ES-I3 (cell line): ENCODE measurements around the gene VAC14.
"Not testable (repeated sequence)": the region's sequence is repeated elsewhere in the genome, so short reads cannot be mapped to it uniquely, and the experiment has no call there.

ENCODE experiments used
- H3K36me3 ChIP-seq: 2 replicates; pipeline ENCODE4 v1.6.1; 2013; ENCODE audit warnings: mild to moderate bottlenecking, low read length, control low read depth, moderate library complexity; ENCODE audit not compliant: insufficient read depth
- H3K4me1 ChIP-seq: 2 replicates; pipeline ENCODE4 v1.6.1; 2013; ENCODE audit warnings: mild to moderate bottlenecking, control low read depth, low read length; ENCODE audit not compliant: insufficient read depth
- H3K9ac ChIP-seq: 2 replicates; pipeline ENCODE4 v1.6.1; 2013; ENCODE audit warnings: low read depth, mild to moderate bottlenecking, low read length, moderate library complexity
- H3K9me3 ChIP-seq: 2 replicates; pipeline ENCODE4 v1.6.1; 2013; ENCODE audit warnings: mild to moderate bottlenecking, low read length, moderate library complexity; ENCODE audit not compliant: control insufficient read depth, insufficient read depth

Gene VAC14

DNA sequence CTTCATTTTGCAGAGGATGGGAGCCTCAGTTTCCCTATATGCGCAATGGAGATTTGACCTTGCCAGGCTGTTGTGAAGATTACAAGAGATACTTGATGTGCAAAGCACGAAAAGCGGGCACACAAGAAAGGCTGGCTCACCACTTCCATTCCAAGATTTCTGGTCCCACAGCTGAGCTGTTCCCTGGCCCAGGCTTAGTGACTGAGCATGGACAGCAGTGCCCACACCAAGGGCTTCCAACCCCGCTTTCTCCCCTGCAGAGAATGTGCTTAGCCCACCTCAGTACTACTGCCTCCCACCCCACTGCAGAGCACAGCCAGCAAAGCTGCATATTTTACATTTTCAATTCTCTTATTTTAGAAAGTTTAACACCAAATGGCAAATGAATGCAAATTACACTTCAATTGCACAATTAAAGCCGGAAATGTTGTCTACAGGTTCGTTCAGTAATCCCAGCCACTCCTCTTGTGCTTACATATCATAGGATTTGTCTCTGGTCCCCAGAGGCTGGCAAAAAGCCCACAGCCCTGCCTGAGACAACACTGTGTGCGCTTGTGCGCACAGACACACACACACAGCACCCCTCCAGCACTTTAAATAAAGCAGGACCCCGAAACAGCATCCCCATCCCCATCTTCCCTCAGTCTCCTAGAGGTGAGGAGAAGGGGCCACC, 51.8 kb downstream of the VAC14 start:
- H3K9me3 ChIP-seq, result no peaks in the 10 kb centered on the region
- H3K36me3 ChIP-seq, result no peaks in the 10 kb centered on the region
- H3K4me1 ChIP-seq, result peaks cover 16% of the 10 kb centered on the region
- H3K9ac ChIP-seq, result no peak overlapping the region

DNA sequence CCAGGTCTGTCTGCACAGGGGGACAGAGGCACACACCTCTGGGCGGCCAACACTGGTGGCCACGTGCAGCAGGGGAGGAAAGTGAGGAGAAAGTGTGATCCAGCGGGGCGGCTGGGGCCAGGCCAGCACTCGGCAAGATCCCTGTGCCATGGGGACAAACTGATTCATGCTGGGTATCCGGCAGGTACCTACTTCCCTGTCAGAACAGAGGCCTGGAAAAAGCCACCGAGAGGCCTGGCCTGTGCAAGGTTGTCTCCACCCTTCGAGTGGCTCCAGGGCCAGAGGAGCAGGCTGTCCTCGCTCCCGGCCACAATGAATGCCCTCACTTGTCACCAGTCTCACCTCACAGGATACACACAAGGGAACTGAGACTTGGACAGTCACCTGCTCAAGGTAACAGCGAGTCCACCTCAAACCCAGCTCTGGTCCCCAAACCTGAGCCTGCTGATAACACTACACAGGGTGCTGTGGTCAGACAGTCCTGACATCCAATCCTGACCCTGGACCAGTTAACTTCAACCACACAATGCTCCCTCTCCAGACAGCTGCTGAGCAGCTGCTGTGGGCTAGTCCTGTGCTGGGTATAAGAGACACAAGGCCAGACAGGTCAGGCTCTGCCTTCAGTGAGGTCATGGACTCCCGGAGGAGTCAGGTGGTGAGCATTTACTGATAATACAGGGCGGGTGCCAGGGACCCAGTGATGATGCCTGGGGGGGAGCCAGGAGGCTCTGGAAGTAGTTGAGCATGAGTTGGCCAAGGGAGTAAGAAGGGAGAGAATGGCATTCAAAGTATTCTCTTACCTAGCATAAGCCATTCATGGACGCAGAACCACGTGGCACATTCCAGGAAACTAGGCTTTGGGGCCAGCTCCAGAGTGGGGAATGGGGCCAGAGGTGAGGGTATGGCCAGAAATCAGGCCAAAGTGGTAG, 53.0 kb downstream of the VAC14 start:
- Histone ChIP-seq H3K9ac (no peak overlapping the region), H3K36me3 (peaks cover 2% of the 10 kb centered on the region; the same call in 1 of the 2 replicates), H3K9me3 (no peaks in the 10 kb centered on the region), H3K4me1 (peaks cover 16% of the 10 kb centered on the region)

DNA sequence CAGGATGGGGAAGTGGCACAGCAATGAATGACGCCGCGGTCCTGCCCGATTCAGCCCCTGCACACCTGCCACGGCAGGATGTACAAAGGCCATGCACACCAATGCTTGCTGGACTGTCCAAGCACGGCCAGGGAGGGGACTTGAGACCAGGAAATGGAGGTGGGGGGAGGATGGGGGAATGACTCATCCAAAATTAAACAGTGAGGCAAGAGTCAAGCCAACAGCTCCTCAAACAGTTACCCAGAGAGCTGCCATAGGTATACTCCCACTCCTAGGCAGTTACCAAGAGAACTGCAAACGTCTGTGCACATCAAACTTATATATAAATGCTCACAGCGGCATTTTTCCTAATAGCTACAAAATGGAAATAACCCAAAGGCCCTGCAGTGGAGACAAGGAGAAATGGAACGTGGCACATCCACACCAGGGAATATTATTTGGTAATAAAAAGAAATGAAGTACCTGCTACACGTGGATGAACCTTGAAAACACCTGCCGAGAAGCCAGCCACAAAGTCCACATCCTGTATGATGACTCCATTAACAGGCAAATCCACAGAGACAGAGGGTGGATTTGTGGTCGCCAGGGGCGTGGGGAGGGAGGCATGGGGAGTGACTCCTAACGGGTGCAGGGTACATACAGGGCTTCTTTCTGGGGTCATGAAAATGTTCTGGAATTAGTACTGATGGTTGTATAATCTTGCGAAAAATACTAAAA, 54.1 kb downstream of the VAC14 start:
- Histone ChIP-seq H3K4me1 (peaks cover 16% of the 10 kb centered on the region), H3K36me3 (peaks cover 3% of the 10 kb centered on the region; the same call in 1 of the 2 replicates), H3K9me3 (no peaks in the 10 kb centered on the region), H3K9ac (no peak overlapping the region)

DNA sequence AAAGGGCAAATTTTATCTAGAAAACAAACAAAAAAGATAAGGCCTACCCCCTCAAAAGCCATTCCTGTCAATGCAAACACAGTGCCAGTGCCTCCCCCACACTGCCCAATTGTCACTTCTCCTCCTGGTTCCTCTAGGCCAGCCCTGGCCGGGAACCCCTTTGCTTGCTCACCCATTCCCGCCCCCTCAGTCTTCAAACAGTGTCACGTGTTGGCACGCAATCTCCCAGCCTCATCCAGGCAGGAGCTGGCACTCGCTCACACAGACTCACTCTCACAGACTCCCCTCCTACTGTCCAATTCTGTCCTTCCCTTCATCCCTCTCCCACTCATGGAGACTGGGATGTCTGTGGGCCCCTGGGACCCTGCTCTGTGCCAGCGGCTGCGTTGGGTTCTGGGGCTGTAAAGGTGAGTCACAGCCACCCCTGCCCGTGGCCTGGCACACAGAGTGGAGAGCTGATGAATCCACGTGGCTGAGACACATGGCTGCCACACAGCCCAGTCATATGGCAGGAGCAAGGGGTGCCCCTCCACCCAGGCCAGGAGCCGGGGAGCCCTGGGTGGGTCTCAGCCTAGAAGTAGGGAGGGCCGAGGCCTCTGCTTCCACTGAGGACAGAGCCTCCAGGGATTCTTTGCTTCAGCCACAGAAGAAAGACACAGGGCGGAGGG, 54.8 kb downstream of the VAC14 start:
- Histone ChIP-seq H3K4me1 (peaks cover 16% of the 10 kb centered on the region), H3K9ac (no peak overlapping the region), H3K9me3 (no peaks in the 10 kb centered on the region), H3K36me3 (peaks cover 3% of the 10 kb centered on the region; the same call in 1 of the 2 replicates)

DNA sequence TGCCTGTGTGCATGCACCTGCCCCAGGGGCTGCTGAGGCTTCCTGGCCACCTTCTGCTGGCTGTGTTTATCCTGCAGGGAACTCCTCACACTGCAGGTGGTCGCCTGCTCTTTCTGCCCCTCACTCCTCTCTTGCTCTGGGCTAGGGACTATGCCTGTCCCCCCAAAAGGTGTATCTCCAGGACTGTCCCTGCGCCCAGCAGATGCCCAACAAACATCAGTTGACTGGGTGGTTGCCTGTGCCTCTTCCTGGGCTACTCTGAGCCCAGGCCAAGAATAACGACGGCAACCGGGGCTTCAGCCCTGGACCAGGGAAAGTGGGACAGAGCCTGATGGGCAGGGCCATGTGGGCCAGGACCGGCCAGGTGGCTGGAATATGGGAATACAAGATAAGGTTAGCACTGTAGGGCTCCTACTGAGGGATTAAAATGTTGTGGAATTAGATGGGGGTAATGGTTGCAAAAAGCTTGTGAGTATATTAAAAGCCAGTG, 55.4 kb downstream of the VAC14 start:
- peaks cover 3% of the 10 kb centered on the region; the same call in 1 of the 2 replicates for H3K36me3 ChIP-seq
- H3K9me3 ChIP-seq, result no peaks in the 10 kb centered on the region
- peaks cover 16% of the 10 kb centered on the region for H3K4me1 ChIP-seq
- no peak overlapping the region for H3K9ac ChIP-seq

DNA sequence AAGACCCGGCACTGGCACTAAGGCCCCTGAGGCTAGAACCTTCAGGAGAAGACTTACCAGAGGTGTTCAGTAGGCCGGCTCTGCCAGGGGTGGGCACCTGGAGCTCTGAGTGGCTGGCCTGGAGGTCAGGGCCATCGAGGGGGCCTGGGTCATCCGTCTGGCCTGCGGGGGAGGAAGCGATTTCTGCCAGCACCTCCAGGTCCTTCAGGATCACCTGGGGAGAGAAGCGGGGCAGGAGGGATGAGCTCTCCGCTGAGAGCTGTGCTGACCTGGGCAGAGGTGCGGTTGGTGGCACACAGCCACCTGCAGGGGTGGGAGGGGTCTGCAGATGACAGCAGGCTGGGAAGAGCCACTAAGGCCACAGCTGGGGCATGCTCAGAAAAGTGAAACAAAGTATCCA, 56.6 kb downstream of the VAC14 start:
- H3K4me1 ChIP-seq, result peaks cover 16% of the 10 kb centered on the region
- no peak overlapping the region for H3K9ac ChIP-seq
- peaks cover 3% of the 10 kb centered on the region; the same call in 1 of the 2 replicates for H3K36me3 ChIP-seq
- H3K9me3 ChIP-seq, result no peaks in the 10 kb centered on the region

DNA sequence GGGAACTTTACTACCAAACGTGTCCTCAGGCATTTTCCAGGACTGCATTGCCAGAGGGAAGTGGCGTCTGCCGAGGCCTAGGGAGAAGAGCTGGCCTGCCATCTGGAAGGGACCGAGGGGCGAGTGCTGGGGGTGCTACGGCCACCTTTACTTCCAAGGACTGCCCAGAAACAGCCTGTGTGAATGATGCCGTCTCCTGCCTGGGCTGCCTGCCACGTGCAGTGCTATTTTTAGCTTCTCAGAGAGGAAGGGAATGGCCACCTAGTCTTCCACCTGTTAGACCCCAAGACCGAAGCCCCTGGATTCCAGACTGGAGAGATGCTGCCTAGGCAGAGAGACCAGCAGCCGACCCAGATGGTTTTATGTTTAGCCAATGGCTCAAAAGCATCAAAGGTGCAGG, 57.2 kb downstream of the VAC14 start:
- H3K9ac ChIP-seq, result no peak overlapping the region
- peaks cover 16% of the 10 kb centered on the region for H3K4me1 ChIP-seq
- H3K9me3 ChIP-seq, result no peaks in the 10 kb centered on the region
- H3K36me3 ChIP-seq, result peaks cover 3% of the 10 kb centered on the region; the same call in 1 of the 2 replicates

DNA sequence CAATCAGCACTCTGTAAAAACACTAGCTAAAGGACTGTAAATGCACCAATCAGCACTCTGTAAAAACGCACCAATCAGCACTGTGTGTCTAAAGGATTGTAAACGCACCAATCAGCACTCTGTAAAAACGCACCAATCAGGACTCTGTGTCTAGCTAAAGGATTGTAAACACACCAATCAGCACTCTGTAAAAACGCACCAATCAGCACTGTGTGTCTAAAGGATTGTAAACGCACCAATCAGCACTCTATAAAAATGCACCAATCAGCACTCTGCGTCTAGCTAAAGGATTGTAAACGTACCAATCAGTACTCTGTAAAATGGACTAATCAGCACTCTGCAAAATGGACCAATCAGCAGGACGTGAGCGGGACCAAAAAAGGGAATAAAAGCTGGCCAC, 58.0 kb downstream of the VAC14 start:
- H3K36me3 ChIP-seq, H3K9ac ChIP-seq, H3K4me1 ChIP-seq, H3K9me3 ChIP-seq: not testable (repeated sequence)

DNA sequence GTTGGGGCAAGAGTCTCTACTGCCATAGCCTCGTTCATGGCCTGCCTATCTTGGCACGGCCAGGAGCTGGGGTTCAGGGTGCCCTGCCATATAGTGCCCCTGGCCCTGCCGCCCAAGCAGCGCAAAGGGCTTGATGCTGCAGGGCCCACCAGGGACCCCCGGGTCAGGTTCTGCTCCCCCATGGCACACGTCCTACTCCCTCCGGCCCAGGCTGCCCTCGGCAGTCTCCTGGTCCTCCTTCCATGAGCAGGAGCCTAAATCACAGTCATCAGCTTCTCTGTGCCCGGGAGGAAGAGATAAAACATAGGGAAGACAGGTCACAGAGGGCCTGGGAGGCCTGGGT, 59.2 kb downstream of the VAC14 start:
- Histone ChIP-seq H3K9me3 (no peaks in the 10 kb centered on the region), H3K36me3 (peaks cover 3% of the 10 kb centered on the region; the same call in 1 of the 2 replicates), H3K4me1 (peaks cover 2% of the 10 kb centered on the region; the same call in 1 of the 2 replicates), H3K9ac (no peak overlapping the region)

DNA sequence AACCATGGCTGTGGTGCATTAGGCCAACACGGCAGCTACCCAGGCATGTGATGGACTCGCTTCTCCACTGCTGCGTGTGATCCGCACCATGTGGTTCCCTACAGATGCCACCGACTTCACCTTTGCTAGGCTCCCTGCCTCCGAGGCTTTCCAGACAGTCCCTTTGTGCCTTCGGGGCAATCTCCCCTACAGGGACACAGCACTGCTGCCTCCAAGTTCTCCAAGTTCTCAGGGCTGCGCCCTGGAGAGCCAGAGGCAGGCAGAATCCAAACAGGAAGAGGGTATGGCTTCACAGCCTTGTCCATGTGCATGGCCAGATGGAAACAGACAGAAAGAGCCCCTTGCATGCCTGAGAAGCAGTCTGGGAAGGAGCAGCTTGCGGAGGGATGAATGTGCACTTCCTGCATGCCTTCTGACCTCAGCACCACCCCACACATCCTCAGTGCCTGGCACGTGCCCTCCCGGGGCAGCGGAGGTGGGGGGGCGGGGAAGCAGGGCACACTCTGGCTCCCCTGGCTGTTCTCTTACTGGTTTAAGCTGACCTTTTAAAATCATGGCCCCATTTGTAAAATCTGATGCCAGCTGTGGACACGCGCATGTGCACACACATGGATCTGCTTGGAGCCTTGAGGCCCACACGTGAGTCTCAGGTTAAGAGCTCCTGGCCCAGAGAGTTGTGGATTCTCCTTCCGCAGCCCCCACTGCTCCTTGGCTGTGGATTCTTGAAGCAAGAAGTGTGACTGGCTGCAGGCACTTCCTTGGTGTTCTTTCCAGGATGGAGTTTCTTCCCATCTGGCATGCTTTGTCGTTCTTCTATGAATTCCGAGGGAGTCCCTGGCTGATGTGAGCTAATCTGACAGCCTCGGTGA, 59.8 kb downstream of the VAC14 start:
- no peak overlapping the region for H3K9ac ChIP-seq
- no peaks in the 10 kb centered on the region; the same call in 1 of the 2 replicates for H3K4me1 ChIP-seq
- H3K9me3 ChIP-seq, result no peaks in the 10 kb centered on the region
- peaks cover 3% of the 10 kb centered on the region; the same call in 1 of the 2 replicates for H3K36me3 ChIP-seq

DNA sequence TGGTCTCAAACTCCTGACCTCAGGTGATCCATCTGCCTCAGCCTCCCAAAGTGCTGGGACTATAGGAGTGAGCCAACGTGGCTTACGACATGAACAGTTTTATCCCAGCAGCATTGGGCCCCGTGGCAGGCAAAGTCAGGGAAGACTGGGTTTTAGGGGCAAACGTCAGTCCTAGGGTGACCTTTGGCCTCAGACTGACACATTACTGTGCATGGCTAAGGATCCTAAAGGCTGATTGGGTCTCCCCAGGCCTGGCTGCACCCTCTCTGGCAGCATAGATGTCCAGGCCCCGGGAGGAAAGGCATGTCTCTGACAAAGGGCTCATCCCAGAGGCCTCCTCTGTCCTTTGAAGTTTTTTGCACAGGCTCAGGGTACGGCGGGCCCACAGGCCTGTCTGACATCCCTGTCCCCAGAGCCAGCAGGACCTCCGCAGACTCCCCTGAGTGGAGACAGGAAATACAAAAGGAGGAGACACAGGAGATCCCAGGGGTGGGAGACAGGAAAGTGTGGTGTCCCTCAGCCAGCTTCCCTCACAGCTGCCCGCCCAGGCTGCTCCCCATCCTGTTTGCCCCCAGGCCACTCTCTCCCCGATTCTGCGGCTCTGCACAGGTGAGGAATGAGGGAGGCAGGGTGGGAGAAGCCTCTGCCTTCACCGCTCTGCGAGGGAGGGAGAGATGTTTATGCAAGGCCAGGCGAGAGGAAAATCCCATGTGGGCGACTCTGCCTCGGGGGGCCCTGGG, 60.6 kb downstream of the VAC14 start:
- no peaks in the 10 kb centered on the region for H3K9me3 ChIP-seq
- H3K9ac ChIP-seq, result no peak overlapping the region
- no peaks in the 10 kb centered on the region; the same call in 1 of the 2 replicates for H3K4me1 ChIP-seq
- H3K36me3 ChIP-seq, result peaks cover 3% of the 10 kb centered on the region; the same call in 1 of the 2 replicates

DNA sequence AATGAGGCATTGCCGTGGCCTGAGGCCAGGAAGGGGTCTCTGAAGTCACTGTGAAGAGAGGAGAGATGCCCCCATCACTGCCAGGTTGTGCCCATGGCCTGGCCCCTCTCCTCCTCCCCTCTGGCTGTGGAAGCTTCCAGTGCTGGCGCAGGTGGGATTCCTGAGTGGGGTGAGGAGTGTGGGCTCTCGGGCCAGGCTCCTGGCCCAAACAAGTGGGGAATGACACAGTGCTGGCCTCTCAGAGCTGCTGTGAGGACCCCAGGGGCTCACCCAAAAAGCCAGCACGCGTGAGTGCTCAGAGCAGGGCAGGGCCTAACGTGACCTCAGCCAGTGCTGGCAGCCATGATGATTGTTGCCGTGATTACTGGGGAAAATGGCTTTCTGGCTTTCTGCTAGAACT, 61.6 kb downstream of the VAC14 start:
- no peaks in the 10 kb centered on the region; the same call in 1 of the 2 replicates for H3K4me1 ChIP-seq

More for the DNA sequence above, 61.6 kb downstream of the VAC14 start:
- H3K36me3 ChIP-seq, result peaks cover 3% of the 10 kb centered on the region; the same call in 1 of the 2 replicates
- H3K9me3 ChIP-seq, result no peaks in the 10 kb centered on the region
- H3K9ac ChIP-seq, result no peak overlapping the region
